Measurements from ENCODE around the gene NT5E. TPM values are rescaled to one million over a fixed set of nuclear protein-coding genes. Genes with fewer than 3 reads are reported as not detected.

Gene NT5E
- total RNA-seq, 1 experiment from 2014 or later = 112 TPM

- no peaks in the 10 kb centered on the region for H3K9me3 Mint-ChIP-seq (ENCODE audit: unreplicated experiment)
- TF ChIP-seq CTCF (IDR thresholded peaks at IDR 0.05; ENCODE audit: unreplicated experiment) = no peak
- intact Hi-C loops (cut with micrococcal nuclease) = no loop called here
- H3K27ac Mint-ChIP-seq (ENCODE audit: low read depth, unreplicated experiment) = no peak overlapping the region
- no peaks in the 10 kb centered on the region for H3K36me3 Mint-ChIP-seq (ENCODE audit: insufficient read depth, unreplicated experiment)
- peaks cover 87% of the 10 kb centered on the region for H3K4me1 Mint-ChIP-seq (ENCODE audit: insufficient read depth, unreplicated experiment)
- no peaks in the 10 kb centered on the region for H3K27me3 Mint-ChIP-seq (ENCODE audit: insufficient read depth, unreplicated experiment)
- no TSS peak for BruUV-seq (replicated peaks)
- no peak overlapping the region for H3K4me3 Mint-ChIP-seq (ENCODE audit: unreplicated experiment)
- POLR2A ChIA-PET = interaction anchor here (7.8 kb wide), 1 partner anchor 10 kb away, joined by 107 read pairs; the partner anchor contains the start of gene NT5E
- DNase-seq (ENCODE audit: unreplicated experiment) = no peak
- CTCF ChIA-PET = interaction anchor here (0.6 to 8.0 kb wide), 3 partner anchors 20 to 98 kb away, joined by 3 to 65 read pairs (median 3); no protein-coding TSS in a partner anchor
Measured at GRCh38 chr6:85460154-85460920, 10.5 kb downstream of the NT5E start.

- DNase-seq (ENCODE audit: unreplicated experiment) = peak; percentile 83
- intact Hi-C loops (cut with micrococcal nuclease) = no loop called here
- peak overlapping the region; percentile 80 for H3K27ac Mint-ChIP-seq (ENCODE audit: low read depth, unreplicated experiment)
- H3K27me3 Mint-ChIP-seq (ENCODE audit: insufficient read depth, unreplicated experiment) = no peaks in the 10 kb centered on the region
- H3K36me3 Mint-ChIP-seq (ENCODE audit: insufficient read depth, unreplicated experiment) = no peaks in the 10 kb centered on the region
- no peak for TF ChIP-seq CTCF (IDR thresholded peaks at IDR 0.05; ENCODE audit: unreplicated experiment)
- peaks cover 91% of the 10 kb centered on the region for H3K4me1 Mint-ChIP-seq (ENCODE audit: insufficient read depth, unreplicated experiment)
- ChIA-PET POLR2A (interaction anchor here (1.8 to 7.8 kb wide), 3 partner anchors 11 to 100 kb away, joined by 7 to 107 read pairs (median 19); partner anchors contain the start of gene NT5E), CTCF (interaction anchor here (0.6 to 8.0 kb wide), 5 partner anchors 15 to 1232 kb away, joined by 3 to 65 read pairs (median 8); no protein-coding TSS in a partner anchor)
- BruUV-seq (replicated peaks) = no TSS peak
- no peaks in the 10 kb centered on the region for H3K9me3 Mint-ChIP-seq (ENCODE audit: unreplicated experiment)
- no peak overlapping the region for H3K4me3 Mint-ChIP-seq (ENCODE audit: unreplicated experiment)
Measured at GRCh38 chr6:85460921-85461797, 11.3 kb downstream of the NT5E start.

GRCh38 chr6:85461798-85462170 lies 11.9 kb downstream of the NT5E start:
- no peak for DNase-seq (ENCODE audit: unreplicated experiment)
- Mint-ChIP-seq H3K36me3 (ENCODE audit: insufficient read depth, unreplicated experiment) (no peaks in the 10 kb centered on the region), H3K4me1 (ENCODE audit: insufficient read depth, unreplicated experiment) (peaks cover 85% of the 10 kb centered on the region), H3K27ac (ENCODE audit: low read depth, unreplicated experiment) (peak overlapping the region; percentile 80), H3K4me3 (ENCODE audit: unreplicated experiment) (no peak overlapping the region), H3K9me3 (ENCODE audit: unreplicated experiment) (no peaks in the 10 kb centered on the region), H3K27me3 (ENCODE audit: insufficient read depth, unreplicated experiment) (no peaks in the 10 kb centered on the region)
- BruUV-seq (replicated peaks) = no TSS peak
- intact Hi-C loops (cut with micrococcal nuclease) = no loop called here
- POLR2A ChIA-PET = interaction anchor here (0.5 to 7.8 kb wide), 5 partner anchors 11 to 1416 kb away, joined by 4 to 107 read pairs (median 19); partner anchors contain the start of gene NT5E
- TF ChIP-seq CTCF (IDR thresholded peaks at IDR 0.05; ENCODE audit: unreplicated experiment) = no peak
- CTCF ChIA-PET = interaction anchor here (0.6 to 8.0 kb wide), 6 partner anchors 10 to 1233 kb away, joined by 4 to 65 read pairs (median 10); no protein-coding TSS in a partner anchor
